ENCODE data around the gene ZNF730.
A peak's percentile ranks its signal among the peaks of the same experiment; 100 is the strongest.
"Not testable (repeated sequence)": the region's sequence is repeated elsewhere in the genome, so short reads cannot be mapped to it uniquely, and the experiment has no call there.

Gene ZNF730

DNA sequence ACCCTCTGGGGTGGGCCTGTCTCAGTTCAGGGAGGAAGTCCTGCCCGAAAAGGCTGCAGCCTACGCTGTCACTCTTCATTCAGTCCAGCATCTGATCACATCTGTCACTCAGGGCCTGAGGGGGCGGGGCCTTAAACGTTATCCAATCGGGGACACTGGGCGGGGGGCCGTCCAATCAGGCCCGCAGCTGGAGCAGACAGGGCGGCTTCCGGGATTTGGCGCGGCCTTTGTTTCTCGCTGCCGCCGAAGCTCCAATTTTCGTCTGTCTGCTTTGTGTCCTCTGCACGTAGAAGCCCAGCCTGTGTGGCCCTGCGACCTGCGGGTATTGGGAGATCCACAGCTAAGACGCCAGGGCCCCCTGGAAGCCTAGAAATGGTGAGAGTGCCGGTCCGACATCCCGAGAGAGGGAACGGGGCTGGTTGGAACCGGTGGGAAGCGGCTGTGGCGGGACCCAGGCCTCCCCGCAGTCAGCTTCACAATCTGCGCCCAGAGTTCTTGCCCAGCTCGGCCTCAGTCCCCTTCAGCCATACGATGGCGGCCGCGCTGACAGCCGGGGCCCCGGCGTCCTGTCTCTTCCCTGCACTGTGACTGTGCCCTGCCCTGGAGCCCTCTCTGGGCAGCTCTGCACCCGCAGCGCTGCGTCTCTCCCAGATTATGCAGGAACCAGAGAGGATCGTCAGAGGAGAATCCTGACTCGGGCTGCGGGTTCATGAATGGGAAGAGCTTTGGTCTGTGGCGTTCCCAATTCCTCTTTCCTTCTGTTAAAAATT, at the start of gene ZNF730:
Gene ZNF730 (plus strand): TSS at position 224 of the 770 bp plus-strand sequence. CDS start 149 bp downstream, at position 373.
- TF ChIP-seq, protein P1, sequence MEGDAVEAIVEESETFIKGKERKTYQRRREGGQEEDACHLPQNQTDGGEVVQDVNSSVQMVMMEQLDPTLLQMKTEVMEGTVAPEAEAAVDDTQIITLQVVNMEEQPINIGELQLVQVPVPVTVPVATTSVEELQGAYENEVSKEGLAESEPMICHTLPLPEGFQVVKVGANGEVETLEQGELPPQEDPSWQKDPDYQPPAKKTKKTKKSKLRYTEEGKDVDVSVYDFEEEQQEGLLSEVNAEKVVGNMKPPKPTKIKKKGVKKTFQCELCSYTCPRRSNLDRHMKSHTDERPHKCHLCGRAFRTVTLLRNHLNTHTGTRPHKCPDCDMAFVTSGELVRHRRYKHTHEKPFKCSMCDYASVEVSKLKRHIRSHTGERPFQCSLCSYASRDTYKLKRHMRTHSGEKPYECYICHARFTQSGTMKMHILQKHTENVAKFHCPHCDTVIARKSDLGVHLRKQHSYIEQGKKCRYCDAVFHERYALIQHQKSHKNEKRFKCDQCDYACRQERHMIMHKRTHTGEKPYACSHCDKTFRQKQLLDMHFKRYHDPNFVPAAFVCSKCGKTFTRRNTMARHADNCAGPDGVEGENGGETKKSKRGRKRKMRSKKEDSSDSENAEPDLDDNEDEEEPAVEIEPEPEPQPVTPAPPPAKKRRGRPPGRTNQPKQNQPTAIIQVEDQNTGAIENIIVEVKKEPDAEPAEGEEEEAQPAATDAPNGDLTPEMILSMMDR (IDR thresholded peaks at IDR 0.05; ENCODE audit: extremely low read depth, missing control alignments) = no peak
- DNase-seq (ENCODE audit: low spot score) = peak; percentile 68

DNA sequence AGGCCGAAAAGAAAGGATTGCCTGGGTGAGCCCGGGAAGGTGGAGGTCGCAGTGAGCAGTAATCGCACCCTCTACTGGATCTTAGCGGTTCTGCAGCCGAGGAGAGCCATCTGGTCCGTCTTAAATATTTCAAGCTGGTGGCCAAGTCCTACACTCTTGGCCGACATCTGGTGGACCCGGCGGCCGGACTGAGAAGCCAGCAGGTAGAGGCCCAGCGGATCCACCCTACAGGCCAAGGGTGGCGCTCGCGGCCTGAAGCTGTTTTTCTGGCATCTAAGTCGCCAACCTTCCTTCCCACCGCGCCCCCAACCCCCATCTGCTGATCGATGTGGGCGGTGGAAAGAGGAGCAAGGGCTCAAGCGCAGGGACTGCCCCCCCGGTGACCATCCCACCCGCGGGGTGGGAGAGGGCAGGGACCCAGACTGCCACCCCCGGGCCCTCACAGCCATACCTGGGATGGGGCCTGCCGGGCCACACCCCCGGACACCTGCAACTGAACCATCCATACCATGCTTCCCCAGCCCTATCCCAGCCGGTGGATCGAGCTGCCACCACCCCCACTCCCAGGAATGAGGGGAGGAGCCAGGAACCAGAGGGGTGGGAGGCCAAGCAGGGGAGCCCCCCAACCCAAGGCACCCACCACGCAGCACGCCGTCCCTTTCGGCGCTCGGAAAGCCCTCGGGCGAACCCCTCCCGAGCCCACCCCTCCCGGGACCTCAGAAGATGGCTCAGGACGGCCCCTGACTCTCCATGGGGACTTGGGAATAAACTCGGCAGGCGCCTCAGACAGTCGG, 46.3 kb upstream of the ZNF730 start:
- TF ChIP-seq, protein P1 (IDR thresholded peaks at IDR 0.05; ENCODE audit: extremely low read depth, missing control alignments) = peak; percentile 44
- peak; percentile 25 for DNase-seq (ENCODE audit: low spot score)

DNA sequence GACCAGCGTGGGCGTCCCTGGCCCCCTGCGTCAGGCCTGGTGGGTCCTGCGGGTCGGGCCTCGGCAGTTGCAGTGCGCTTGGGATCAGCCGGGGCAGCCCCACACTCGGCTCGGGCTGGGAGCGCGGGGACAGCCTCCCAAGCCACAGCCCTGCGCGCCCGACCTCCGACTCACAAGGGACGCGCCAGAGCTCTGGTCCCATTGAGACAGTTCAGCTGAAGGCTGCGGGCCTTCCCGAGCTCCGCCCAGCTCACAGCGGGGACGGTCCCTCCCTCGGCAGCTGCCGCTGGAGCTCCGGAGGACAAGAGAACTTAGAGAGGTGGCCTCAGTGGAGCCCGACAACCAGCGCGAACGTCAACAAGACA, 45.7 kb upstream of the ZNF730 start:
- DNase-seq (ENCODE audit: low spot score) = peak; percentile 66
- TF ChIP-seq, protein P1 (IDR thresholded peaks at IDR 0.05; ENCODE audit: extremely low read depth, missing control alignments) = no peak

DNA sequence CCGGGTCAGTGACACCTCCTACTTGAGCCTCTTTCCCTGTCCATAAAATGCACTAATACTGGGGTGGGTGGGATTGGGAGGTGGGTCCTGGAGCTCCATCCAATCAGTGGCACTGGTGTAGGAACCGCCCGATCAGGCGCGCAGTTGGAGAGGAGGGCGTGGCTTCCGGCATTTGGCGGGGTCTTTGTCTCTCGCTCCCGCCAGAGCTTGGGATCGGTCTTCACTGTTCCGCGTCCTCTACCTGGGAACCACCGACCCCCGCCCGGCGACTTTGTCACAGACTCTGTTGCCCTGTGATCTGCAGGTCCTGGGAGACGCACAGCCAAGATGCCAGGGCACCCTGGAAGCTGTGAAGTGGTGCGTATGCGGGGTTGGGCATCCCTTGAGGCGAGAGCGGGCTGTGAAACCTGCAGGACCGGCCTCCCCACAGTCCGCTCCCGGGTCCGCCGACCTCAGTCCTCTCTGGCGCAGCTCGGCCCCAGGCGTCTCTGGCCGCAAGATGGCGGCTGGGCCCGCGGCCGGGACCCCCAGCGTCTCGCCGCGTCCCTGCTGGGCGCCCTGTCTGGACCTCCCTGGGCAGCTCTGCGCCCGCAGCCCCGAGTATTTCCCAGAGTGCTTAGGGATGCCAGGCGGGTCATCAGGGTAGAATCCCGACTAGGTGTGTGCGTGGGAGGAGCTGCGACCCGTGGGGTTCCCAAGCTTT, 41.6 kb upstream of the ZNF730 start:
- DNase-seq (ENCODE audit: low spot score) = peak; percentile 81
- TF ChIP-seq, protein P1 (IDR thresholded peaks at IDR 0.05; ENCODE audit: extremely low read depth, missing control alignments) = no peak

DNA sequence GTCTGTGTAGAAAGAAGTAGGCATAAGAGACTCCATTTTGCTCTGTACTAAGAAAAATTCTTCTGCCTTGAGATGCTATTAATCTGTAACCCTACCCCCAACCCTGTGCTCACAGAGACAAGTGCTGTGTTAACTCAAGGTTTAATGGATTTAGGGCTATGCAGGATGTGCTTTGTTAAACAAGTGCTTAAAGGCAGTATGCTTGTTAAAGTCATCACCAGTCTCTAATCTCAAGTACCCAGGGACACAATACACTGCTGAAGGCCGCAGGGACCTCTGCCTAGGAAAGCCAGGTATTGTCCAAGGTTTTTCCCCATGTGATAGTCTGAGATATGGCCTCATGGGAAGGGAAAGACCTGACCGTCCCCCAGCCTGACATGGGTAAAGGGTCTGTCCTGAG, 39.0 kb upstream of the ZNF730 start:
- not testable (repeated sequence) for DNase-seq (ENCODE audit: low spot score)

DNA sequence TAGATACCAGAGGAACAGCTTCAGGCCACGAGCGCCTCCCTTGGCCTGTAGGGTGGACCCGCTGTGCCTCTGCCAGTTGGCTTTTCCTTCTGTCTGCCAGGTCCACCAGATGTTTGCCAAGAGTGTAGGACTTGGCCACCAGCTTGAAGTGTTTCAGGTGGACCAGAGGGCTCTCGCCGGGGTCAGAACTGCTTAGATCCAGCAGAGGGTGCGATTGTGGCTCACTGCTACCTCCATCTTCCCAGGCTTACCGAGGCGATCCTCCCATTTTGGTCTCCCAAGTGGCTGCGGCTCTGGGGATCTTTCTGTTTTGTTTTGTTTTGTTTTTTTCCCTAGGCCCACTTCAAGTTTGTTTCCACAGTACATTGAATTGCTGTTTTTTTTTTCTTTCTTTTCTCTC, 23.0 kb upstream of the ZNF730 start:
- DNase-seq (ENCODE audit: low spot score) = no peak
- TF ChIP-seq, protein P1 (IDR thresholded peaks at IDR 0.05; ENCODE audit: extremely low read depth, missing control alignments) = no peak

DNA sequence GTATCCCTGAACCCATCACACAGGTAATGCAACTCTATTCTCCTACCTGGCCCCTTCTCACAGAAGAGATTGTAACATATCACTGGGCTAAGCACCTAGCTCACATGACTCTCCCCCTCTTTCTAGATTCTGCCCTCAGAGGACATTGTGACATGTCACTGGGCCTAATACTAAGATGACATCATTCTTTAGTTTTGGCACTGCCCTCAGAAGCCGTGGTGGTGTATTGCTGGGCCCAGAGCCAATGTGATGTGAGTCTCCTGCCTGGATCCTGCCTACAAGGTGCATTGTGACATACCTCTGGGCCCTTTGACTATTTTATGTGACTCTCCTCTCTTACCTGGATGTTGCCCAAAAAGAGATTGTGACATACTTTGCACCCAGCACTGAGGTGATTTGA, 21.4 kb upstream of the ZNF730 start:
- TF ChIP-seq, protein P1 (IDR thresholded peaks at IDR 0.05; ENCODE audit: extremely low read depth, missing control alignments) = no peak
- DNase-seq (ENCODE audit: low spot score) = no peak

Measured in GM20000 (cell line).